HuH-7.5 (cell line): ENCODE measurements around the gene STK24.

Experiments
- DNase-seq: peaks from one replicate; pipeline ENCODE4 v3.0.0; 2011; ENCODE audit warnings: low spot score

The STK24 gene

DNA sequence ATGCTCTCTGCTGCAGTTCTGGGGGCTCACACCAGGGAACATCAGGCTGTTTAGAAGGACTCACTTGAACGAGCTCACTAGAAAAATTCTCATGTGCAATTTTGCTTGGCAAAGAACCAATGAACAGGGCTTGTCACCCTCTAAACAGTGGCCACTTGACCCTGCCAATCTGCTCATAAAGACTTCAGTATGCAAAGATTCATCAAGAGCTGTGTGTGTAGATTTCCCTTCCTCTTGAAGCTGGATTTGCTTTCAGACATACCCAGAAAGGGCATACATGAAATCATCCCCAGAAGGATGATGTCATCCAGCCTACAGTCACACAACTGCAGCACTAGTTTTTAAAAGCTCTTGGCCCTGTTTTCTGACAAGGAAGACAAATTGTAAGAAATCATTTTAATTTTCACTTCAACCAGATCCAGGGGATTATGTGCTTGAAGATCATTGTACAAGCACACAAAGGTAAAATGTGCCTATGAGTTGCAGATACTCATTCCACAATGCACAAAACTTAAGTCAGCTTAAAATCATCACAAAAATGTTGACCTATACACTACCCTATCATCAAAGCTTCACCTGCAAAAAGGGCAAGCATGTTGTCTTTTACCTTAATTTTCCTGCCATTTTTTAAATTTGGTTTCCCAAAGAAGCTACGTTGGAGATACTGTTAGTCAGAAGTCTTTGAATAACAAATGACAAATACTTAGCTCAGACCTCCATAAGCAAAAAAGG lies 5.2 kb upstream of the STK24 start:
- DNase-seq, result no peak

DNA sequence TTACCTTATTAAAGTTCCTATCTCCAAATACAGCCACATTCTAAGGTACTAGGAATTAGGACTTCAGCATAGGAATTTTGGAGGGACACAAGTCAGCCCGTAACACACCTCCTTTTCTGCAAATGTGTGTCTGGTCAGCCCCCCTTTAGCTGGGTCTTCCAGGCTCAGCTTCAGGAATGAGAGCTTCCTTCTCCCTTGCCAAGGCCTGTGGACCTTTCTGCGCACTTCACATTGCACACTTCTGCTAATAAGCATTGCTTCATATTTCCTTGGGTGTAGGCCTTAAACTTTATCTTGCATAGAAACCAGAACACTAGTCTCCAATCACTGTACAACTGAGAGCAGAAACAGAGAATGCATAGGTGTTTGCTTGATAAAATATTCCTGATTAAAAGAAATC lies 4.5 kb upstream of the STK24 start:
- no peak for DNase-seq

DNA sequence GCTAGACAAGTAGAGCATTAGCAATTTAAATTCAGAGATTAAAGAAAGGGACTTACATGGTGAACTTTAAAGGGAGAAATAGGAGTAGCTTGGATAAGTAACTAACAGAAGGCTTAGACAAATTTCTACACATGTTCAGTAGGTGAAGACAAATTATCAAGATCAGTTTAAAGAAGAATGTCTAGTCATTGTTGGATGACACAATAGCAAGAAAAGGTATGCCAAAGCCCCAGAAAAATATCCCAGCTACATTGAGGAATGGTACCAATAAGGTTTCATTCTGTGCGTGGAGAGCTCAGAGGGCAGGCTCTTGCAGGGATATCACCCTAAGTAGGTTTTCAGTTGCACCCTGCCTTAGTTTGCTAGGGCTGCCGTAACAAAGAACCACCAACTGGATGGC lies 3.5 kb upstream of the STK24 start:
- no peak for DNase-seq

DNA sequence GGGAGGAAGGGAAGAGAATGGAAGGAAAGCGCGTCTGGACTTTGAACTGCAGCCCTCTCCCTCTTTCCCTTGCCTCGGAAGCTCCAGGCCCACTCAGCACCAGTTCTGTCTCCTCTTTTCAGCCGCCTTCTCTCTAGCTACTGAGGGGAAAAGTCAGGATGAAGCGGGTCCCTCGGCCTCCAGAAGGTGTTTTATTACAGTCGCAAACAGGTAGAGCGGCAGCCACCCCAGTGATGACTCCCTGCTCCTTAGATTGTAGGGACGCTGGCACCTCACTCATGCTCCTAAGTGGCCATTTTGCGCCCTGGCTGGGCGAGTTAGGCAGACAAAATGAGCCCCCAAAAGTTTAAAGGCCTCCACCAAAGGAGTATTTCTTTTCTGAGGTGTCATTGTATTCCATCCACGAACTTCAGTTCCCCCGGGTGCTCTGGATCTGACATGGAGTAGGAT lies 954 bp upstream of the STK24 start:
- no peak for DNase-seq

DNA sequence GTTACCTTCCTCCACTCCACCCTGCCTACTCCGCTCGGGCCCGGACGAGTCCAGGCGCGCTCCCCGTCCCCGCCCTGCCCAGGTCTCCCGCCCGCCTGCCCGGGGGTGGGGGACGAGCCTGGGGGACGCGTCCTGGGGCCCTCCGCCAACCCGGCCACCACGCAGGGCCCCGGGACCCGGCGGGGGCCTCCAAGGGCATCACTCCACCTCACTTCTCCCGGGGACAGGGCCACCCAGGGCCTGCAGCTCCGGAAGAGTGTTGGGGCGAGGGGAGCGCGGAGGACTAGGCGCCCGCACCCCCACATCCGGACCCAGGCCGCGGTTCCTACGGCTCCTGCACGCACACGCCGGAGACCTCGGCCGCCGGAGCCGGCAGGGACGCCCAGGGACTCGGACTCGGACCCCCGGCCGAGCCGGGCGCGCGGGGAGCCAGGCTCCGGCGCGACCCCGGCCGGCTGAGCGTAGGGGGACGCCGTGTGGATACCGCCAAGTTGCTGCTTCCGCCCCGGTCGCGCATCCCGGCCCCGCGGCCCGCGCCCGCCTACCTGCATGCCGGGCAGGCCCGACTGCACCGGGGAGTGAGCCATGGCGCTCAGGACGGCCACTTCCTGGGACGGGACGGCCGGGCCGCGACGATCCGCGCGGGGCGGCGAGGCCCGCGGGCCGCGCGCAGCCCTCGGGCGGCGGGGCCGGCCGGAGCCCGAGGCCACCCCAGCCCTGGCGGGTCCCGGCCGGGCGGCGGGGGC lies 534 bp downstream of the STK24 start:
- DNase-seq, result peak; percentile 22

DNA sequence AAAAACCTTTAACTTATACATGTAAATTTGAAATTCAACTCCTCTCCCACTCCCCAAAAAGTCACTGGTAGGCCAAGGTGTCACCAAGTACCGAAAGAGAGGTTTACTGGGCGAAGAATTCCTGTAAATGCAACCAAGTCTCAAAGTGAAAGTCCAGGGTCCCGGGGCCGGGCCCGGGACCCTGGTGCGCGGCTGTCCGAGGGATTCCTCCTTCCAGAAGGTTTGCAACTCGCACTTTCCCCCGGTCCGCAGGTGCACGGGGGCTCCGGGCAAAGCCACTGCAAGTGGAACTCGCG lies 1.1 kb downstream of the STK24 start:
- DNase-seq, result no peak

DNA sequence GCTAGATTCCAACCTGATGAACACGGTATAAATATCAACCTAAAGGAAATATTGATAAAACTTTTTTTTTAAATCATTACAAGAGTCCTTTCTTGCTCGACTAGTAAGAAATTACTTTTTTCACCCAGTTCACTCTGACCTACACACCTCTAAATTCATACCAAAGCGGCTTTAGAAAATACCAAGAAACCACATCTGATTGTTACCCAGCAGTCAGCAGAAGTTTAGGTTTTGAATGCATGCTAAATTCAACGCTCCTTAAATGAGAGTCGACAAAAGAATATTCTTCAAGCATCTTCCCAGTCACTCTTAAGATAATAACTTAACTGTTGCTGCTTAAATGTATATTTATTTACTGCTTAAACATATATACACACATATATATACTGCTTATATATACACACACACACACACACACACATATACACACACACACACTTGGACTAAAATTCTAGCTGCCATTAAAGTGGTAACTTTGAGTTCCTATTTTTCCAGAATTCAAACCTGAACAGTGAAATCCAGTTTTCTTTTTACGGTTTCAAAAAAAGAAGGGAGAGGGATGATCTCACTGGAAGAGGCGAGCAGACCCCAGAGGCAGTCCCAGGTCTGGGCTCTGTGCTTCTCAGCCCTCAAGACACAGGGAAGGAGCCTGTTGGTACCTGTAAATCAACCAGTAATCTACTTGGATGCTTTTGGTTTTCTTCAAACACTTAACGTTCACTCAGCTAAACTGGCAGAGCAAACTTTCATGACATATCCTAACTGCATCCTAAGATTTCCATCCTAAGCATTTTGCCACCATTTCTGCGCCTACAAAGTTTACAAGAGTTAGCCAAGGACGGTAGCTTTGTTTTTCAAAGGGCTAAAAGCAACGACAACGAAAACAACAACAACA lies 1.7 kb downstream of the STK24 start:
- DNase-seq, result no peak

DNA sequence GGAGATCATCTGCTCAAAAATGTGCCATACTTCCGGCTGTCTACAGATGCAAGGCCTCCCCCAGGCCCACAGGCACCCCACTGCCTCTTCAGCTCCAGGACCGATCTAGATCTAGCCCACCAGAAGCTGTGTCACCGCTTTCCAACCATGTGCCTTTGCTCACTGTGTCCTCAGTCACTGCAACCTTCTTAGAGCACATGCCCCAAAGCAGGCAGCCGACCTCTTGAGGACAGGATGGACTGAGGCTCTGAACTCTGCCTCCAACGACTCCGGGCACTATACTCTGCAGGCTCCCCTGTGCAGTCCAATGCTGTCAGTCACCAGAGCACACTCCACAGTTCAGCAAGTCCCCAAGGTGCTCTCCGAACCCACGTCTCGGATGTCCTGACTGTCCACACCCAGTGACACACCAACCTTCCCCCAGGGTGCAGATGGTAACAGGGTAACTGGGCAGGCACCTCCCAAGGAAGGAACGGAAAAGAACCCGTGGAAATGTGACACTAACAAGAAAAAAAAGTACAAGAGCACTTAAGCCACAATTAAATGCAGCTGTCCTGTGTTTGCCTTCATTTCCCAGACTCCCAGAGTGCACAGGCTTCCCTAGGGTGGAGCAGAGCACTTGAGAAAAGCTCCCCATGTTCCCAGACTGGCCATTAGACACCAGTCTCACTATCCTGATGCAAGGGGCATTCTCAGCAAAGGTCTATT lies 4.8 kb downstream of the STK24 start:
- DNase-seq, result no peak

DNA sequence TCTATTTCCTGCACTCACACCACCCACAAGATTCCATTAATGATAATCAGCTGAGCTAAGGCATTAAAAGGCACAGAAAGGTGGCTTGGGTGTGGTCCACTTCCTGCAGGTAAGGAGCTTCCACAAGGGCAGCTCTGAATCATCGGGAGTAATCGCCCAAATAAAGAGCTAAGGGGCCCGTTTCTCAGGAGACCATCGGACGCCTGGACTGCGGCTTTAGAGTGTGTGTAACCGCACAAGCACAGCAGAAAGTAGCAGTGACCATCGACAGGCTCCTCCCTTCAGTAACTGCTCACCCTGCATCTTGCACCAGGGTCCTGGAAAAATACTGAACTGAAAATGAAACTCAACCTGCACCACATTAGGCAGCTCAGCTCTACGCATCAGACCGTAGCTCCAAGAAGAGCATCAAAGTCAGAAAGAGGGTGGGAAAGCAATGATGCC lies 6.0 kb downstream of the STK24 start:
- peak; percentile 20 for DNase-seq

DNA sequence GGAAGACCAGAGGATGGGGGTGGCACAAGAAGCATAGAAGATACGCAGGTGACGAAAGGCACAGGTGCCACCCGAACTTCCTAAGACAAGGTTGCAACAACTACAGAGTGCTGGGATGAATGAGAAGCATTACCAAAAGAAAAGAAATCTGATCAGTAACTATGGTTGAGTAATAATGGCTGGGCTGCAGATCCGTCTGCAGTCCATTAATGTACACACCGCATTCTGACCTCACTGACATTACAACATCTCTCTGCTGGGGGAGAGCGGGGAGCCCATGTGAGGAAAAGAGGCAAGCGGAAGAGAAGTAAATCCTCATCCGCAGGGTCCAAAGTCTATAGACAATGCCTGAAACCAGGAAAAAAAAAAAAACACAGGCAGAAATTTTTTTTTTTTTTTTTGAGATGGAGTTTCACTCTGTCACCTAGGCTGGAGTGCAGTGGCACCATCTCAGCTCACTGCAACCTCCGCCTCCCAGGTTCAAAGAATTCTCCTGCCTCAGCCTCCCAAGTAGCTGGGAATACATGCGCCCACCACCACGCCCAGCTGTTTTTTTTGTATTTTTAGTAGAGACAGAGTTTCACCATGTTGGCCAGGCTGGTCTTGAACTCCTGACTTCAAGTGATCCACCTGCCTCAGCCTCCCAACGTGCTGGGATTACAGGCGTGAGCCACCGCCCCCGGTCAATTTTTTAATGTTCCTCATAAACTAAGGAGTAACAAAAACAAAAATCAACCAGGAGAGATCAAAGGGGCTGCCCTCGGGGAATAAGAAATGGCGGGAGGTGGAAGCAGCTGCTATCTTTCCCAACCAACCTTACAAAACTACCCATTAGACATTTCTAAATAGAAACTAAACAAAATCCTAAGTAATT lies 7.2 kb downstream of the STK24 start:
- peak; percentile 74 for DNase-seq

DNA sequence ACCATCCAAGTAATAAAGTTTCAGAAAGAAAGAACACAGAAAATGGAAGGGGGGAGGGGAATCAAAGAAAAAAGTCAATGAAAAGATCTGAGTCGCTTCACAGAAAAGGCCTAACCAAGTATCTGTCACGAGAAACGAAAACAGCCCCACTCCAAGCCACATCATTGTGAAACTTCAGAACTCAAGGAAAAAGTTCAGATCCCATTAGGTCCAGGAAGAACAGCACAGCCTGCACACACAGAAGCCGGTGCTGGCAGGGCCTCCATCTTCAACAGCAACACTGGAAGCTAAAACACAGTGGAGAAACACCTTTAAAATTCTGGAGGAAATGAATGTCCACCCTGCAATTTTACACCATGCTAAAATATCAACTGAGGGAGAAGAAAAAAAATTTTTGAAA lies 8.0 kb downstream of the STK24 start:
- no peak for DNase-seq

DNA sequence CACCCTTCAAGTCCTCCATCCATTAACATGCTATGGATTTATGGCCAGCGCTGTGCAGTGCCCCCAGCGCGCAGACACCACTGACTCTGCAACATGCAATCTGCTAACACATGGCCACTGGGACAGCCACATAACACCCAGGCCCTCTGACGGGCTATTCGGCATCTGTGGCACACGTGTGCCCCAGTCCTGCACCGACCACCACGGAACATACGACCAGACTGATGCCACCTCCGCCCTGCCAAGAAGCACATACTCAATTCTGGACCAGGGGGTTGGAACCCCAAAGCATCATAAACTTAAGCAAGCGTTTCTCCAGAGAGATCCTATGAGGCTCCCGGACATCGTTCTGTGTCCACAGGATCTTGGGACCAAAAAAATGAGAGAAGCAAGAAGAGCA lies 9.8 kb downstream of the STK24 start:
- no peak for DNase-seq

DNA sequence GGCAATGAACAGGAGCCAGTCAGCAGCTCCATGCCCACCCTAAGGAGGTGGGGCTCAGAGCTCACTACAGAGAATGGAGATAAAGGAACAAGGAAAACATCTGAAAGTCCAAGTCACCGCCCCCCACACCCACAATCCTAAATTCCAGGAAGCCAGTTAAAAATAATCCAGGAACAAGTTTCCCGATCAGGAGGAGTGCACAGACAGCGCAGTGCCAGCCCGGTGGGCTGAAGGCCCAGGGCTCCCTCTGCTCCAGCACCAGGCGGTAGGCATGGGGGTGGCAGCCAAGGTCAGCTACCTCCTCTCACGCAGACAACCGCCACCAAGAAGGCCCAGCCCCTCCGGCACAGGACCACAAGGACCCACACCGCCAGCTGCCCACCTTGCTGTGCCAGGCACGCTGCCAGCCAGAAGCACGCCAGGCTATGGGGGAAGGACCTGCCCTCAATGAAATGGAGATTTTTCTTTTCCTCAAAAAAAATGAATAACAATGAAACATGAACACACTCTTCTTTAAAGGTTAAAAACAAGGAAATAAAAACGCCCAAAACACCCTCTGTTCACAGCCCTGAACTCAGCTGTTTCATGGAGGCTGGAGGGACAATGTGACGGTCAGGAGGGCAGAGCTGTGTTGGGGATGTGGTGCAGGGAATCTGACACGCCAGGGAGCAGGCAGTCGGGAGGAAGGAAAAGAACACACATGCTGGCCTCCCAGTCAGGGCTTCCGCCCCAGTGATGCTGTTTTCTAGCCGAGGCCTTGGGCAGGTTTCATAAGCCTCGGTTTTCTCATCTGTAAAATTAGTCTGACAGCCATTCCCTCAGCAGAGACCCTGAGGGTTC lies 11.0 kb downstream of the STK24 start:
- DNase-seq, result no peak

DNA sequence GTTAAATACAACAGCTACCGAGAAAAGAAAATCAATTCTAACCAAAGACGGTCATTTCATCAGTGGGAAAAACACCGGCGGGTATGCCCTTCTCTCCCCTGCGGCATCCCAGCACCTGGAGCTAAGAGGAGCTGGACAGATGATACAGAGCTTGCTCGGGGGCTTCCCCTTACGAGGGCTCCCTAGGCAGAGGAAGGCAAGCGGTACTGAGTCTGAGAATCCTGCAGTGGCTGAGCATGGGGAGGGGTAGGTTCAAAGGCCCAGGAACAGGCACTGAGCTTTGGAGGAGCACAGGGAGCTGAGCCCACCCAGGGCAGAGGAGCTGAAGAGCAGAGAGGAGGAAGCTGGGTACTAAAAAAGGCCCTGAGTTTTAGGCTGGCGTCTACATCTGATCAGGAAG lies 12.7 kb downstream of the STK24 start:
- no peak for DNase-seq

DNA sequence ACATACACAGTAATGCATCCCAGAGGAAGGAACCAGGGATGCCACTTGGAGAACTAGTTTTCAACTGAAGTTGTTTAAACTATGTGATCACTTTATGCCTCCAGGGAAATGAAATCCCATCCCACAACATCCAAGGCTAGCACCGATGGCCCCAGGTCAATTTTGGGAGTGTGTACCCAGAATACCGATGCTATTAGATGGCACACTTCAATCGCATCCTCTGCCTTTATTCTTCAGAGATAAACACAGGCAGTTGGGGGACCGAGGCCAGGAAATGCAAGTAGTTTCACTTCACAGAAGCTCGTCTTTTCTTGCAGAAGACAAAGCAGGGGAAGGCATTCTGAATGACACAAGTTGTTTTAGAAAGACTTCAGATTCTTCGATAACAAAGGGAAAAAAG lies 13.8 kb downstream of the STK24 start:
- no peak for DNase-seq

DNA sequence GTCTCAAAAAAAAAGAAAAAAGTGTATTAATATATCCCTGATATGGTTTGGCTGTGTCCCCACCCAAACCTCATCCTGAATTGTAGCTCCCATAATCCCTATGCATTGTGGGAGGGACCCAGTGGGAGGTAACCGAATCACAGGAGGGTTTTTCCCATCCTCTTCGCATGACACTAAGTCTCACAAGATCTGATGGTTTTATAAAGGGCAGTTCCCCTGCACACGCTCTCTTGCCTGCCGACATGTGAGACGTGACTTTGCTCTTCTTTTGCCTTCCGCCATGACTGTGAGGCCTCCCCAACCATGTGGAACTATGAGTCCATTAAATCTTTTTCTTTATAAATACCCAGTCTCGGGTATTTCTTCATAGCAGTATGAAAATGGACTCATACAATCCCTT lies 17.7 kb downstream of the STK24 start:
- DNase-seq, result no peak

DNA sequence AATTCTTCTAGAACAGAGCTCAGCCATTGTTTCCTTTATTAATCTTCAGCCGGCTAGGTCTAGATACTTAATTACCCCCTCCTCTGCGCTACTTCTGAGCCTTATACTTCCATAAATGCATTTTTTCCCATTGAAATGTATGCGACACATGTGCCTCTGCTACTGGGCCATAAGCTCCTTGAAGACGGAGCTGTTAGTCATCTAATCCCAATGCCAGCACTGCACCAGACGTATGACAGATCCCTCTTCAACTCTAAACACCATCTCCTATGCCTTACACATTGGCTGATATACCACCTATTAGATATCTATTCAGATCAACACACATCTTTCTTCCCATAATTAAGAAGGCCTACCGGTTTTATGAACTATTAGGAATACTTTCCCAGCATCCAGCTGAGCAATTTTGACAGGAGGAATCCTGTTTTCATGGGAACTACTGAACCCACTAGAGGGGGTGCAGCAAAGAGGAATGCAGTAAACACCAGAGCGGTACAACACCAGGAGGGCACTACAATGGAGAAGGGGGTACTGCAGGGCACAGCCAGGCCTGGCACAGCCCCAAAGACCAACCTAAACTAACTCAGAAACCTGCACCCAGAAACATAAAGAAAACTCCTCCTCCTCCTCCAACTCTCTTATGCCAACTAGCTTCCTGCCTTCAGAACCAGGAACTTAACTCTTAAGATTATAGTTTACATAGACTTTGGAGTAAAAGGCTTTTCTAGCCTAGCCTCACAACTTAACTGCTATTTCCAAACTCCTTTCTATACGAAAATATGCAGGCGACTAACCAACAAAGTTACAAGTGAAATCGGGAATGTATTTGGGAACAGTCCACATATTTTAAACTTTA lies 18.7 kb downstream of the STK24 start:
- no peak for DNase-seq

DNA sequence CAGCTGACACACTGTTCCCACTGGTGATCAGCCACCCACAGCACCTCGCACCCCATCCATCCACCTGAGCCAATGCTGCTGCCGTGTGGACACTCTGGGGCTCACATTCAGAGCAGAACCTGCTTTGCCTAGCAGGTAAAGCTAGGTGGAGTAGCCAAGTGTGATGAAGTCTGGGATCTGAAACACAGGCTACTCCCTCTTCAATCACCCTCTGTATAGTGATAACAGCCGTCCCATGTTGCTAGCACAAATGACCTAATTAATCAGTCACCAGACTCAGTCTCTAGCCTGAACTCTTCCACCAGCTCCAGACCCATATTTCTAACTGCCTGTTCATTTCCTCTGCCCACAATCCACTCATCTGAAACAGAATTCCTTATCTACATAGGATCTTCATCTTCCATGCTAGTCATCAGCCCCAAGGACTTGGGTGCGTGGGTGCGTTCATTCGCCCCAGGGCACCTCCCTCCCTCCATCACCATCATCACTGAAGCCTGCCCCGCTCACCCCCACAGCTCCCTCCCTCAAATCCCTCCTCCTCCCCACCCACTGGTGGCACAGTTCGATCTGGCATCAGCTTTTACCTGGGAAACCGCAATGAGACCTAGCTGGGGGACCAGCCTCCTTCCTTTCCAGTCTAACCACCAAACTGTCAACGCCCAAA lies 19.8 kb downstream of the STK24 start:
- no peak for DNase-seq
